Chondrocyte (in vitro differentiated cells): Measurements from ENCODE around the gene GLO1. TPM values are rescaled to one million over a fixed set of nuclear protein-coding genes. Genes with fewer than 3 reads are reported as not detected.

Experiments
- DNase-seq: peaks from one replicate; pipeline ENCODE4 v3.0.0; 2021; ENCODE audit warnings: mixed read lengths, low spot score
- H3K27ac Mint-ChIP-seq: one replicate; pipeline ENCODE4 v1.8.0; 2021; ENCODE audit warnings: mild to moderate bottlenecking, moderate library complexity, mixed read lengths; ENCODE audit not compliant: unreplicated experiment
- H3K27me3 Mint-ChIP-seq: 2 replicates; pipeline ENCODE4 v1.8.0; 2021; ENCODE audit warnings: low read depth, mixed read lengths
- H3K36me3 Mint-ChIP-seq: 2 replicates; pipeline ENCODE4 v1.8.0; 2021; ENCODE audit warnings: low read depth, mixed read lengths
- H3K4me1 Mint-ChIP-seq: 2 replicates; pipeline ENCODE4 v1.8.0; 2021; ENCODE audit warnings: low read depth, mild to moderate bottlenecking, mixed read lengths
- H3K4me3 Mint-ChIP-seq: one replicate; pipeline ENCODE4 v1.8.0; 2021; ENCODE audit warnings: mild to moderate bottlenecking, moderate library complexity, mixed read lengths; ENCODE audit not compliant: unreplicated experiment
- H3K9me3 Mint-ChIP-seq: 2 replicates; pipeline ENCODE4 v1.8.0; 2021; ENCODE audit warnings: low read depth, mixed read lengths
- CTCF ChIP-seq: fragments of 200-600 bp; sonication (generic); IDR thresholded peaks from 2 replicates; pipeline ENCODE4 v1.5.0; 2021; ENCODE audit warnings: antibody characterized with exemption, mild to moderate bottlenecking, moderate library complexity
- total RNA-seq: library from RNA; stranded (reverse); gene quantifications from 3 replicates; pipeline ENCODE4 v1.2.1, GENCODE V29; 2021

Gene GLO1
- total RNA-seq, 1 donor from 2014 or later = 77.7 TPM

DNA sequence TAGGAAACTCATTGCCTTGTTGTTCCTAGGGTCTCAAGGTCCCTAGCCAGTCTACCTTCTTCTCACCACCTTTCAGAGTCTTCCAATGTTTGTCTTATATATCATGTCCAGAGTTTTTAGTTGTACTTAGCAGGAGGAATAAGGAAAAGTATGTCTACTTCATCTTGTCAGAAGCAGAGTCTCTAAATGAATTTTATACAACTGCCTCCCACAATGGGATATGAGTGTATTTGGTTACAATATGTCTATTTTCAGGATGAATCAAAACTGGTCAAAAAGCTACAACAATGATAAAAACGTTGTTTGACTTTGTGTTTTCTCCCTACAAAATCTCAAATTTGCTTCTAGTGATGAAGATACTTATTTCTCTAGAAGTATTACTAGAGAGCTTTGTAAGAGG, 7.0 kb downstream of the GLO1 start:
- DNase-seq = no peak
- Mint-ChIP-seq H3K4me3 (no peak overlapping the region), H3K36me3 (peaks cover 8% of the 10 kb centered on the region), H3K27me3 (no peaks in the 10 kb centered on the region), H3K4me1 (peaks cover 3% of the 10 kb centered on the region), H3K9me3 (peaks cover 9% of the 10 kb centered on the region), H3K27ac (no peak overlapping the region)
- no peak for TF ChIP-seq CTCF

GRCh38 chr6:38695227-38695900, 7.6 kb downstream of the GLO1 start:
- Mint-ChIP-seq H3K36me3 (peaks cover 8% of the 10 kb centered on the region), H3K9me3 (peaks cover 8% of the 10 kb centered on the region), H3K4me1 (peaks cover 3% of the 10 kb centered on the region), H3K27ac (no peak overlapping the region), H3K27me3 (no peaks in the 10 kb centered on the region), H3K4me3 (no peak overlapping the region)
- TF ChIP-seq CTCF = no peak
- DNase-seq = no peak

- no peak for TF ChIP-seq CTCF
- peaks cover 14% of the 10 kb centered on the region for H3K4me1 Mint-ChIP-seq
- no peaks in the 10 kb centered on the region for H3K27me3 Mint-ChIP-seq
- H3K9me3 Mint-ChIP-seq = no peaks in the 10 kb centered on the region
- H3K36me3 Mint-ChIP-seq = peaks cover 4% of the 10 kb centered on the region
- DNase-seq = no peak
- H3K27ac Mint-ChIP-seq = no peak overlapping the region
- no peak overlapping the region for H3K4me3 Mint-ChIP-seq
These were observed 14.3 kb downstream of the GLO1 start for GRCh38 chr6:38688579-38689087.

- H3K27me3 Mint-ChIP-seq = no peaks in the 10 kb centered on the region
- no peak overlapping the region for H3K4me3 Mint-ChIP-seq
- peaks cover 14% of the 10 kb centered on the region for H3K4me1 Mint-ChIP-seq
- no peaks in the 10 kb centered on the region for H3K9me3 Mint-ChIP-seq
- H3K27ac Mint-ChIP-seq = peak overlapping the region; percentile 10
- TF ChIP-seq CTCF = no peak
- peaks cover 9% of the 10 kb centered on the region for H3K36me3 Mint-ChIP-seq
- DNase-seq = no peak
These were observed 15.4 kb downstream of the GLO1 start for GRCh38 chr6:38687549-38687948.

DNA sequence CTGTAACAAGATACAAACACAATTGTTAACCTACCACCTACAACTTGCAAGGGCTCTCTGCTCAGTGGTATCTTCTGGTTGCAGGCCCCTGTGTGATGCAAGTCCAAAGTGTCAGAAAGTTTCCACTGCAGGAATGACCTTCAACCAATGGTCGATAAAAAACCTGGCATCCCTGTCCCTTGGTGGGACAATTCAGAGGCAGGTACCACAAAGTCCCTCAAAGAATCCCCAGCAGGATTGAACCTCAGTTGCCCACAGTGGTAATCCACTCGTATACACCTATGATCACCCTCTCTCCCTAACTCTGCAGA, 15.9 kb downstream of the GLO1 start:
- Mint-ChIP-seq H3K9me3 (no peaks in the 10 kb centered on the region), H3K27me3 (no peaks in the 10 kb centered on the region), H3K27ac (peak overlapping the region; percentile 10), H3K36me3 (peaks cover 9% of the 10 kb centered on the region), H3K4me3 (no peak overlapping the region), H3K4me1 (peaks cover 14% of the 10 kb centered on the region)
- DNase-seq = no peak
- no peak for TF ChIP-seq CTCF
